Islet of Langerhans (tissue), 1 donor: ENCODE data around the gene OR52D1.

Source experiments
- FAIRE-seq: peaks from one replicate; lab custom pipeline; 2011; peaks lifted over from hg19 to GRCh38; lab: Jason Lieb, UNC

OR52D1 gene

GRCh38 chr11:5488385-5488784 lies at the start of gene OR52D1:
TSS of gene OR52D1 (plus strand) at chr11:5488685. CDS start at chr11:5488707, 22 bp downstream.
- FAIRE-seq = no peak

- no peak for FAIRE-seq
Measured at GRCh38 chr11:5441414-5441813, 47.1 kb upstream of the OR52D1 start, which contains the start of gene OR51I1. TSS of gene OR51I1 (minus strand) at chr11:5441514. CDS start at chr11:5441514, 0 bp downstream.

- no peak for FAIRE-seq
Measured at GRCh38 chr11:5443835-5444393, 44.6 kb upstream of the OR52D1 start.

- no peak for FAIRE-seq
Measured at GRCh38 chr11:5449023-5449422, 39.5 kb upstream of the OR52D1 start, which contains the start of gene OR51I2. TSS of gene OR51I2 (plus strand) at chr11:5449323. CDS start at chr11:5453489, 4,166 bp downstream.

GRCh38 chr11:5449432-5449831 lies 39.1 kb upstream of the OR52D1 start:
- no peak for FAIRE-seq

DNA sequence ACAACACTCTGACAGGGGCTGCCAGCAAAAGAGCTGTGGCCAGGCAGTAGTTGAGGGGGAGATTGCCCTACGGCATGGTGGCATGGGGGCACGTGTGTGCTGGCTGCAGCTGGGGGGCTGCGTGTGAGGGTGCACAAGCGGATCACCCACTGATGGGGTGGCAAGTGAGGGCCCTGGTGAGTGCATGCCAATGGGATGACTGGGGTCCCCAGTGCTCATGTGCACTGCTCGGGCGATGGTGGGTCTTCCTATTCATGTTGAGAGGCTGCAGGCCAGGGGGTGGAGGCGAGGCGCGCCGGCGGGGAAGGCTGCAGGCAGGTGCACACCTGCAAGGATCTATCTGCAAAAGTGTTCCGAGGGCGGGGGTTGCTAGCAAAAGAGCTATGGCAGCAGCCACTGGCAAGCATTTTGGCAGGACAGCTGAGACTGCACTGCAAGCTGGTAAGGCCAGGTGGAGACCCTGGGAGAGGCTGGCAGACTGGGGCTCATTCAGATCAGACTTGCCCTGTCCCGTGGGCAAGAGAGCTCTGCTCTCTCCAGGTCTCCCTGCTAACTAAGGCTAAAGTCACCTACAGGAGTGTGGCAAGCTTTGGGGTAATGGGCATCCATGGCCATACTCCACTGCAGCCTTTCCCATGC lies 27.4 kb upstream of the OR52D1 start:
- FAIRE-seq = no peak

- no peak for FAIRE-seq
Measured at GRCh38 chr11:5467527-5467926, 21.0 kb upstream of the OR52D1 start.

DNA sequence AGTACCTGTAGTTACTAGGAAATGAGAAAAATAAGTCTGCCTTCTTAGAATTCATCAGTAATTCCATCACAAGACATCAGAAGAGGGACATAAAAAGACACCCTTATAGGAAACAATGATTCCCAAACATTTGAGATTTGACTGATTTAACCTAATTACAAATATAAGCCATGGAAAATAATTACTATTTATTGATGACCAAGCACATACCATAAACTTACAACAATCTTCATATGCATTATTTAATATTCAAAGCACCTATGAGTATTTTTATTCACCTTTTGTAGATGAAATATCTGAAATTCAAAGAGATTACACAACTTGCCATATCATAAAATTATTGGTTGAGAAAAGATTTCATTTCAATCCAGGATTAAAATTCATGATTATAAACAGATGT lies 14.6 kb upstream of the OR52D1 start:
- no peak for FAIRE-seq

DNA sequence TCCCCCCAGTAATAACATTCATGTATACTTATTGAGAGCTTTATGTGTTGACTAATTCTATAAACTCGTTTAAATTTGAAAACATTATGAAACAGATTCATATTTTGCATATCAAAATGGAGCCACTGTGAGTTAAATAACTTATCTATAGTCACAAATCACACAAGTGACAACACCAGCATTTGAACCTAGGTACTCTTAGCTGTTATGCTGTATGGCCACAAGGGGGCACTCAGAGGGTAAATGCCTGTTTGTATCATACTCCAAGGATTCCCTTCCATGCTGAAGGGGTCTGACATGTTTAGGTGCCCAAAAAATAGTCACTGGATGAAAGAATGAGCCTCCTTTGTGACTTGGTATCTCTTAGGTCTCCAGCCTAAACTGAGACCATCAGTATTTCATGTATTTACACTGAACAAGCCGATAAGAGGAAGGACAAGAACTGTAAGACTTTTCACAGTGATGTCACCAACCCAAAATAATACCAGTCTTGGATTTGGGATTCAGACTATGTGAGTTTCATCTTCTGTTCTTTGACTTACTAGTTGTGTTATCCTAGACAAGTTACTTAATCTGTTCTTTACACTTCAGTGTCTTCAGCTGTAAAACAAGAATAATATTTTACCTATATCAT lies 12.2 kb upstream of the OR52D1 start:
- no peak for FAIRE-seq

DNA sequence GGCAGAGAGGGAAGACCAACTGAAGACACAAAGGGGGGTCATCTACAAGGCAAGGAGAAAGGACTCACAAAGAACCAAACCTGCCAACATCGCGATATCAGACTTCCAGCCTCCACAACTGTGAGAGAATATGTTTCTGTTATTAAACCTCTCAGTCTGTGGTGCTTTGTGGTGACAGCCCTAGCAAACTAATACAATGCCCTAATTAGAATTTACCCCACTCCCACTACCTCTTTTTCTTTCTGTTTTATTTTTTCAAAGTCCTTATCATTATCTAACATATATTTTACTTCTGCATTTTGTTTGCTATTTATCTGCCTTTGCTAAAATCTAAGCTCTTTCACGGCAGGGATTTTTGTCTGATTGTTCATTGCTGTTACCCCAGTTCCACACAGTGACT lies 2.5 kb upstream of the OR52D1 start:
- no peak for FAIRE-seq

GRCh38 chr11:5486421-5486820 lies 2.1 kb upstream of the OR52D1 start:
- no peak for FAIRE-seq

DNA sequence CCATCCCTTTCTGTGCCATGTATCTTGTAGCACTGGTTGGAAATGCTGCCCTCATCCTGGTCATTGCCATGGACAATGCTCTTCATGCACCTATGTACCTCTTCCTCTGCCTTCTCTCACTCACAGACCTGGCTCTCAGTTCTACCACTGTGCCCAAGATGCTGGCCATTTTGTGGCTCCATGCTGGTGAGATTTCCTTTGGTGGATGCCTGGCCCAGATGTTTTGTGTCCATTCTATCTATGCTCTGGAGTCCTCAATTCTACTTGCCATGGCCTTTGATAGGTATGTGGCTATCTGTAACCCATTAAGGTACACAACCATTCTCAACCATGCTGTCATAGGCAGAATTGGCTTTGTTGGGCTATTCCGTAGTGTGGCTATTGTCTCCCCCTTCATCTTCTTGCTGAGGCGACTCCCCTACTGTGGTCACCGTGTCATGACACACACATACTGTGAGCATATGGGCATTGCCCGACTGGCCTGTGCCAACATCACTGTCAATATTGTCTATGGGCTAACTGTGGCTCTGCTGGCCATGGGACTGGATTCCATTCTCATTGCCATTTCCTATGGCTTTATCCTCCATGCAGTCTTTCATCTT lies 414 bp downstream of the OR52D1 start:
- FAIRE-seq = no peak

DNA sequence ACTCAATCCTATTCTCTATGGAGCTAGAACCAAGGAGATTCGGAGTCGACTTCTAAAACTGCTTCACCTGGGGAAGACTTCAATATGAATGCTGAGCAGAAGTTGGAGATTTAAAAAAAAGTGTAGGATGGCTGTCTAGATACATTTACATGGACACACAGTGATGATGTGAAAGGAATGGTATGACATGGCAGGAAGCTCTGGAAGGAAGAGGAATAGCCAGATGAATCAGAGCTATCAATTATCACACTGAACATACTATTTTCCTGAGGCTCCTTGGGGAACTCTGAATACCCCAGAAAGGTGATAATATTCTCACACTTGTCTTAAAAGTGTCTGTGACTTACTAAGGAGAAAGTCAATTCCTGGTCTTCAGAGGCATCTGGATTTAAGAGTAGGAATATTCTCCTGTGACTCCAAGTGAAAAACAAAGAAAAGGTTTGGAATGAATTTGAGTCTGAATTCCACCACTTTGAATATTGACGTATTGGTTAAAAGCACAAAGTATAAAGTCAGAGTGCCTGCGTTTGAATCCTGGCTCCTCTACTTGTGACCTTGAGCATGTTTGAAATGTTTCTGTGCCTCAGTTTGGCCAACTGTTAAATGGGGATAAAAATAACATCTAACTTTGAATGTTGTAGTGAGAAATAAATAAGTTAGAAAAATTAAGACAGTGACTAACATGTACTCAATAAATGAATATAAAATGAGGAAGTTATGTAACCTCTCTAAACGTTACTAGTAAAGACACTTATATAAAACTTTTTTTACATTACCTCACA lies 1.3 kb downstream of the OR52D1 start:
- no peak for FAIRE-seq

DNA sequence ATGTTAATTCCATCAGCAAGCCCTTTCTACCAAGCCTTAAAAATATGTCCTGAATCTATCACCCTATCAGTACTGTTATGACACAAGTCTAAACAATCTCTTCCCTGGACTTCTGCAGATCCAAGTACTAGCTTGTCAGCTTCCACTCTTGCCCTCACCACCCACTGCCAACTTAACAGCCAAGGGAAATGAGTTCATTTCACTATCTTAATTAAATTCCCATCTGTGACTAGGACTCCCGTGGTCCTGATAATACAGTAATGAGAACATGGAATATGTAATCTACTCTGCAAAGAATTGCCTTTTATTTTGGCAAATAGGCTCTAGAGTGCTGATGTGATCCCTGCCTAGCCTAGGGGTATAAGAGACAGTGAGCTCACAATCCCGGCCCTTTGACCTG lies 11.2 kb downstream of the OR52D1 start:
- FAIRE-seq = no peak

GRCh38 chr11:5500393-5500801 lies 11.9 kb downstream of the OR52D1 start:
- no peak for FAIRE-seq

GRCh38 chr11:5504403-5504921 lies 16.0 kb downstream of the OR52D1 start:
- FAIRE-seq = no peak

- FAIRE-seq = no peak
Measured at GRCh38 chr11:5505363-5506048, 17.0 kb downstream of the OR52D1 start.

DNA sequence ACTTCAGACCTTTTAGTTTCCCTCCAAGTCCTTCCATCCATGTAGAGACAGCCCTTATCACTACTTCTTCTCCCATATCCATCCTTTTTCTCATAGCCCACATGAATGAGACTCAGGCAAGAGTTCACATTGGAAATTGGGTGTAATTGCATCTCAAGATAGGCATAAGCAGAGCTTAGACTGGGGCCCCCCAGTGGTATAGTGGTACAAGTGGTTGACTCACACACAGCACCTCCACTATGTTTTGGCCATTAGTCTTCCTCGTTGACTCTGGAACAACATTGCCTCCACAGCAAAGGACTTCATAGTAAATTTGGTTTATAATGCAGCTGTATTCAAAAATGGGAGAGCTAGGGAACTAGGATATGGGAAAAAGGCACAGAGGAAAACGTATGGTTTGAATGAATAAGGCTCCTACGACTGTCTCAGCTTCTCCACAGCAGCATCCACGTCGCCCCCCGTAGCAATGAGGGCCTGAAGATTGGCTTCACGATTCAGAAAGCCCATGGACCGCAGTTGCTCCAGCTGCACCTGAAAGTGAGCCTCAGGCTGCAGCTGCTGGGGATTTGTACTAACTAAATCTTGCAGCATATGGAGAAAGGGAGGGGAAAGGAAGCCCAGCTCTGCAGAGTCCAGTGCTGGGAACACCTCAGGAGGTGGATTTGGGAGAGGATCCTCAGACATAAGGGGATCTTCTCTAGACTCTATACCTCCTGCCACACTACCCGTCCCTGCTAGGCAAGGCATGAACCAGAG lies 18.9 kb downstream of the OR52D1 start:
- FAIRE-seq = no peak

DNA sequence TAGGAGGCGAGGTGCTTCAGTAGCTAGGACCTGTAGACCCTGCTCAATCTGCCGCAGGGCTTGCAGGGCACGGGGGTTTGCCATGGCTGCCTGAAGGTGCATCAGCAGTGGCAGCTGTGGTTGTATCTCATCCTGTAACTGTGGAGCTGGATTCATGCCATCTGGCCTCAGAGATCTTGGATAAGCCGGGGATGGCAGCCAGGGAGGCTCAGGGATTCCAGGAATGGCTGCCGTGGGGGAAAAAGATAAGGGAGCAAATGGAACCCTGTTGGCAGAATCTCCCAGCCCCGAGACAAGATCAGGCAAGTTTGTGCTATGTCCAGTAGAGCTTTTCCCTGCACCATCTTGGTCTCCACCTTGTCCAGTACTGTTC lies 19.4 kb downstream of the OR52D1 start:
- no peak for FAIRE-seq

GRCh38 chr11:5508605-5509004 lies 20.1 kb downstream of the OR52D1 start:
- FAIRE-seq = no peak

GRCh38 chr11:5509803-5510202 lies 21.3 kb downstream of the OR52D1 start, which contains the start of gene UBQLN3:
TSS of gene UBQLN3 (minus strand) at chr11:5509957. CDS start at chr11:5509558, 399 bp downstream.
- no peak for FAIRE-seq
